KMS-11 (cell line): ENCODE data around the gene AMACR.
A peak's percentile ranks its signal among the peaks of the same experiment; 100 is the strongest.
"Not testable (repeated sequence)": the region's sequence is repeated elsewhere in the genome, so short reads cannot be mapped to it uniquely, and the experiment has no call there.

Experiments
- H2AFZ ChIP-seq: fragments of 200-600 bp; sonication (generic); 2 replicates; pipeline ENCODE4 v1.6.1; 2016; ENCODE audit warnings: antibody characterized with exemption, mixed run types, low read depth
- H3K27ac ChIP-seq: fragments of 200-600 bp; sonication (generic); 2 replicates; pipeline ENCODE4 v1.6.1; 2016; ENCODE audit warnings: mild to moderate bottlenecking, mixed run types
- H3K27me3 ChIP-seq: fragments of 200-600 bp; sonication (generic); 2 replicates; pipeline ENCODE4 v1.6.1; 2017; ENCODE audit warnings: mild to moderate bottlenecking, low read depth, mixed run types, moderate library complexity; ENCODE audit not compliant: insufficient read depth
- H3K36me3 ChIP-seq: fragments of 200-600 bp; sonication (generic); 2 replicates; pipeline ENCODE4 v1.6.1; 2017; ENCODE audit warnings: mild to moderate bottlenecking, mixed run types; ENCODE audit not compliant: insufficient read depth
- H3K4me1 ChIP-seq: fragments of 200-600 bp; sonication (generic); 2 replicates; pipeline ENCODE4 v1.6.1; 2016; ENCODE audit warnings: mild to moderate bottlenecking, low read depth, mixed run types; ENCODE audit not compliant: poor library complexity, severe bottlenecking
- H3K4me2 ChIP-seq: fragments of 200-600 bp; sonication (generic); 2 replicates; pipeline ENCODE4 v1.7.0; 2016; ENCODE audit warnings: mild to moderate bottlenecking, mixed run types
- H3K4me3 ChIP-seq: fragments of 200-600 bp; sonication (generic); IDR thresholded peaks from 2 replicates; pipeline ENCODE4 v1.6.1; 2017; ENCODE audit warnings: low read depth, low read length, mixed read lengths; ENCODE audit not compliant: insufficient read depth
- H3K79me2 ChIP-seq: fragments of 200-600 bp; sonication (generic); 2 replicates; pipeline ENCODE4 v1.6.1; 2016; ENCODE audit warnings: low read depth, mixed run types; ENCODE audit not compliant: insufficient read depth
- H3K9ac ChIP-seq: fragments of 200-600 bp; sonication (generic); 2 replicates; pipeline ENCODE4 v1.6.1; 2016; ENCODE audit warnings: mild to moderate bottlenecking, mixed run types
- H4K20me1 ChIP-seq: fragments of 200-600 bp; sonication (generic); 2 replicates; pipeline ENCODE4 v1.6.1; 2016; ENCODE audit warnings: mild to moderate bottlenecking, mixed run types; ENCODE audit not compliant: insufficient read depth
- TF ChIP-seq, protein P1 (sequence below): fragments of 200-600 bp; sonication (generic); conservative IDR thresholded peaks from 2 replicates; pipeline ENCODE4 v1.6.1; 2017; ENCODE audit warnings: low read depth, mild to moderate bottlenecking, antibody characterized with exemption, low read length, moderate library complexity, mixed read lengths

AMACR gene

DNA sequence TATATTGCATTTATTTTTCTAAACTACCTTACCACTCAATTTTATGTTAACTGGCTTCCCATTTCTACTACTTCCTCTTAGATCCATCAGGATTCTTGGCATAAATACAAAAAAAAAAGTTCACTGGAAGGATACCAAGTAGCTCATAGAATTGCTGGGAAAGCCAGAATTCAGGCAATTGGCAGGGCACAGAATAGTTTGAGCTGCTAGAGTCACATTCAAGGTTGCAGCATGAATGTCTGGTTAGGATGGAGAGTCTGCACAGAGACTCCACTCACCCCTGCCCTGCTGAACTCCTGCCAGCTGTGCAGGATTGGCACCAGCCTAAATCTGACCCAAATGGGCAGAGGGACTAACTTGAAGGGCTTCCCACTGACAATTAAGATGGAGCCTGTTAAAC is 4.9 kb upstream of the AMACR start:
- TF ChIP-seq, protein P1, sequence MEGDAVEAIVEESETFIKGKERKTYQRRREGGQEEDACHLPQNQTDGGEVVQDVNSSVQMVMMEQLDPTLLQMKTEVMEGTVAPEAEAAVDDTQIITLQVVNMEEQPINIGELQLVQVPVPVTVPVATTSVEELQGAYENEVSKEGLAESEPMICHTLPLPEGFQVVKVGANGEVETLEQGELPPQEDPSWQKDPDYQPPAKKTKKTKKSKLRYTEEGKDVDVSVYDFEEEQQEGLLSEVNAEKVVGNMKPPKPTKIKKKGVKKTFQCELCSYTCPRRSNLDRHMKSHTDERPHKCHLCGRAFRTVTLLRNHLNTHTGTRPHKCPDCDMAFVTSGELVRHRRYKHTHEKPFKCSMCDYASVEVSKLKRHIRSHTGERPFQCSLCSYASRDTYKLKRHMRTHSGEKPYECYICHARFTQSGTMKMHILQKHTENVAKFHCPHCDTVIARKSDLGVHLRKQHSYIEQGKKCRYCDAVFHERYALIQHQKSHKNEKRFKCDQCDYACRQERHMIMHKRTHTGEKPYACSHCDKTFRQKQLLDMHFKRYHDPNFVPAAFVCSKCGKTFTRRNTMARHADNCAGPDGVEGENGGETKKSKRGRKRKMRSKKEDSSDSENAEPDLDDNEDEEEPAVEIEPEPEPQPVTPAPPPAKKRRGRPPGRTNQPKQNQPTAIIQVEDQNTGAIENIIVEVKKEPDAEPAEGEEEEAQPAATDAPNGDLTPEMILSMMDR = no peak
- Histone ChIP-seq H3K4me1 (peaks cover 13% of the 10 kb centered on the region), H3K36me3 (no peaks in the 10 kb centered on the region), H3K27ac (no peak overlapping the region), H4K20me1 (no peaks in the 10 kb centered on the region), H3K9ac (no peak overlapping the region), H2AFZ (no peak overlapping the region), H3K79me2 (no peaks in the 10 kb centered on the region), H3K4me2 (no peak overlapping the region), H3K4me3 (no peak overlapping the region), H3K27me3 (no peaks in the 10 kb centered on the region)

DNA sequence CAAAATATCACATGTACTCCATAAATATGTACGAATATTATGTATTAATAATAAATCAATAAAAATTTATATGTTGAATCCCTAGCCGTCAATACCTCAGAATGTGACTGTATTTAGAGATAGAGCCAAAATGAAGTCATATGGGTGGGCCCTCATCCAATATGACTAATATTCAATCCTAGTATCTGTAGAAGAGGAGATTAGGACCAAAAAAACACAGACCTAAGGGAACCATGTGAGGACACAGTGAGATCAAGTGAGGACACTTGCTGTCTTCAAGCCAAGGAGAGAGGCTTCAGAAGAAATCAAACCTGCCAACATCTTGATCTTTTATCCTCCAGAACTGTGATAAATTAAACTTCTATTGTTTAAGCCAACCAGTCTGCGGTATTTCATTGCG is 3.7 kb upstream of the AMACR start:
- Histone ChIP-seq H3K4me1 (peaks cover 19% of the 10 kb centered on the region), H3K4me2 (no peak overlapping the region), H3K79me2 (peaks cover 6% of the 10 kb centered on the region; the same call in 1 of the 2 replicates), H3K4me3 (no peak overlapping the region), H3K27ac (no peak overlapping the region), H3K27me3 (no peaks in the 10 kb centered on the region), H3K36me3 (no peaks in the 10 kb centered on the region), H4K20me1 (no peaks in the 10 kb centered on the region), H3K9ac (no peak overlapping the region), H2AFZ (no peak overlapping the region)
- TF ChIP-seq, protein P1 = no peak

DNA sequence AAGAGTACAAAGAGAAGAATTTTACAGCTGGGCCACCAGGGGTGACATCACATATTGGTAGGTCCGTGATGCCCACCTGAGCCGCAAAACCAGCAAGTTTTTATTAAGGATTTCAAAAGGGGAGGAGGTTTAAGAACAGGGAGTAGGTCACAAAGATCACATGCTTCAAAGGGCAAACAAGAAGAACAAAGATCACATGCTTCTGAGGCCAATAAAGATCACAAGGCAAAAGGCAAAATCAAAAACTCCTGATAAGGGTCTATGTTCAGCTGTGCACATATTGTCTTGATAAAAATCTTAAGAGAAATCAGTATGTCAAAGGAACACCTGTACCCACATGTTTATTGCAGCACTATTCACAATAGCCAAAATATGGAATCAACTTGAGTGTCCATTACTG is 2.3 kb upstream of the AMACR start:
- not testable (repeated sequence) for H3K9ac ChIP-seq, H3K27ac ChIP-seq, H3K27me3 ChIP-seq, H3K4me2 ChIP-seq, H3K79me2 ChIP-seq, H2AFZ ChIP-seq, H3K4me3 ChIP-seq, H4K20me1 ChIP-seq, H3K36me3 ChIP-seq
- H3K4me1 ChIP-seq = peaks cover 20% of the 10 kb centered on the region

DNA sequence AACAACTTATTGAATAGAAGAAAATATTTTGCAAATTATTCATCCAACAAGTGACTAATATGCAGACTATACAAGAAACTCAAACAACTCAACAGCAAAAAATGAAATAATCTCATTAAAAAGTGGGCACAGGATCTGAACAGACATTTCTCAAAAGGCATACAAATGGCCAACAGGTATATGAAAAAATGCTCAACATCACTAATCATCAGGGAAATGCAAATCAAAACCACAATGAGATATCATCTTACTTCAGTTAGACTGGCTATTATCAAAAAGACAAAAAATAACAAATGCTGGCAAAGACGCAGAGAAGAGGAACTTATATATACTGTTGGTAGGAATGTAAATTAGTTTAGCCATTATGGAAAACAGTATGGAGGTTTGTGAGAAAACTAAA is 1.8 kb upstream of the AMACR start:
- Histone ChIP-seq H4K20me1 (no peaks in the 10 kb centered on the region), H3K4me2 (peak overlapping the region; percentile 67), H3K27me3 (no peaks in the 10 kb centered on the region), H3K4me1 (peaks cover 20% of the 10 kb centered on the region), H3K79me2 (peaks cover 8% of the 10 kb centered on the region; the same call in 1 of the 2 replicates), H3K36me3 (no peaks in the 10 kb centered on the region), H2AFZ (peak overlapping the region; percentile 84; the same call in 1 of the 2 replicates), H3K27ac (no peak overlapping the region), H3K9ac (no peak overlapping the region), H3K4me3 (no peak overlapping the region)
- TF ChIP-seq, protein P1 = no peak

DNA sequence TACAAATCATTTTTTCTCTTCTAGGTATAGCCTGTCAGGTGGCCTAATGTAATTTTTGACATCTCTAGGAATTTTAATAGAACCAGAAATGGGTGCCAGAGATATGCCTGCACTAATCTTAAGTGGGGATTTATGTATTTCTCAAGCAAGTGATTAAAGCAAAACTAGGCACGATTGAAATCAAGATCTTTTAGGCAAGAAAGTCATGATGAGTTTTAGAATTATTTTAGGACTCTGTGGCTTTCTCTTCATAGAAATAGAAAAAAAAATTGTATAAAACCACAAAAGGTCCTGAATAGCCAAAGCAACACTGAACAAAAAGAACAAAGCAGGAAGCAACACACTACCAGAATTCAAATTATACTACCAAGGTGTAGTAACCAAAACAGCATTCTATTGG is 952 bp upstream of the AMACR start:
- H4K20me1 ChIP-seq = no peaks in the 10 kb centered on the region
- H3K36me3 ChIP-seq = no peaks in the 10 kb centered on the region
- H3K9ac ChIP-seq = peak overlapping the region; percentile 80
- H3K79me2 ChIP-seq = peaks cover 8% of the 10 kb centered on the region; the same call in 1 of the 2 replicates
- H3K4me2 ChIP-seq = peak overlapping the region; percentile 67
- H3K4me3 ChIP-seq = no peak overlapping the region
- peak overlapping the region; percentile 93 for H3K27ac ChIP-seq
- H3K4me1 ChIP-seq = peaks cover 20% of the 10 kb centered on the region
- H2AFZ ChIP-seq = peak overlapping the region; percentile 84
- TF ChIP-seq, protein P1 = no peak
- H3K27me3 ChIP-seq = no peaks in the 10 kb centered on the region
